GM23338 (cell line): ENCODE results near the gene RIMS3. TPM values are rescaled to one million over a fixed set of nuclear protein-coding genes. Genes with fewer than 3 reads are reported as not detected.

Source experiments
- ATAC-seq: fragments of 200-7000 bp; cut with Tn5 transposase; 3 replicates; pipeline ENCODE4 v1.9.1; 2020
- DNase-seq: peaks from one replicate; pipeline ENCODE4 v3.0.0-alpha.2; 2015; ENCODE audit warnings: low spot score
- H2AFZ ChIP-seq: fragments of 200-600 bp; sonication (generic); 2 replicates; pipeline ENCODE4 v1.8.0; 2016; ENCODE audit warnings: antibody characterized with exemption, mild to moderate bottlenecking, moderate library complexity
- H3F3A ChIP-seq: fragments of 200-600 bp; sonication (generic); replicated peaks from 2 replicates; pipeline ENCODE4 v1.8.0; 2017; ENCODE audit warnings: antibody characterized with exemption, mixed run types, low read depth
- H3K27ac ChIP-seq: fragments of 200-600 bp; sonication (generic); 2 replicates; pipeline ENCODE4 v1.6.1; 2016; ENCODE audit warnings: low read depth
- H3K27me3 ChIP-seq: fragments of 200-600 bp; sonication (generic); 2 replicates; pipeline ENCODE4 v1.8.0; 2016; ENCODE audit warnings: mild to moderate bottlenecking, mixed run types, moderate library complexity; ENCODE audit not compliant: insufficient read depth
- H3K36me3 ChIP-seq: fragments of 200-600 bp; sonication (generic); 2 replicates; pipeline ENCODE4 v1.8.0; 2016; ENCODE audit warnings: mild to moderate bottlenecking; ENCODE audit not compliant: insufficient read depth
- H3K4me1 ChIP-seq: fragments of 200-600 bp; sonication (generic); 2 replicates; pipeline ENCODE4 v1.8.0; 2016; ENCODE audit warnings: mild to moderate bottlenecking, moderate library complexity; ENCODE audit not compliant: insufficient read depth
- H3K4me2 ChIP-seq: fragments of 200-600 bp; sonication (generic); 2 replicates; pipeline ENCODE4 v1.7.1; 2017; ENCODE audit warnings: mixed run types
- H3K4me3 ChIP-seq: fragments of 200-600 bp; sonication (generic); 2 replicates; pipeline ENCODE4 v1.6.1; 2016; ENCODE audit warnings: mixed run types
- H3K79me2 ChIP-seq: fragments of 200-600 bp; sonication (generic); replicated peaks from 2 replicates; pipeline ENCODE4 v1.8.0; 2017; ENCODE audit warnings: mild to moderate bottlenecking; ENCODE audit not compliant: insufficient read depth
- H3K9me2 ChIP-seq: fragments of 200-600 bp; sonication (generic); 2 replicates; pipeline ENCODE4 v1.8.0; 2017; ENCODE audit not compliant: insufficient read depth
- H4K20me1 ChIP-seq: fragments of 200-600 bp; sonication (generic); replicated peaks from 2 replicates; pipeline ENCODE4 v1.8.0; 2017; ENCODE audit warnings: mild to moderate bottlenecking; ENCODE audit not compliant: insufficient read depth
- H3K27ac Mint-ChIP-seq: 2 replicates; pipeline ENCODE4 v1.8.0; 2020; ENCODE audit warnings: inconsistent platforms, mild to moderate bottlenecking, moderate library complexity, mixed read lengths
- H3K27me3 Mint-ChIP-seq: 3 replicates; pipeline ENCODE4 v1.8.0; 2022; ENCODE audit warnings: low read depth, mild to moderate bottlenecking, moderate library complexity, mixed read lengths, inconsistent platforms; ENCODE audit not compliant: insufficient read depth, poor library complexity
- H3K36me3 Mint-ChIP-seq: 3 replicates; pipeline ENCODE4 v1.8.0; 2021; ENCODE audit warnings: low read depth, mild to moderate bottlenecking, inconsistent platforms, moderate library complexity, mixed read lengths
- H3K4me1 Mint-ChIP-seq: 3 replicates; pipeline ENCODE4 v1.8.0; 2020; ENCODE audit warnings: mild to moderate bottlenecking, inconsistent platforms, mixed read lengths
- H3K4me3 Mint-ChIP-seq: 3 replicates; pipeline ENCODE4 v1.8.0; 2021; ENCODE audit warnings: moderate library complexity, mild to moderate bottlenecking, inconsistent platforms, mixed read lengths
- H3K9me3 Mint-ChIP-seq: 3 replicates; pipeline ENCODE4 v1.8.0; 2020; ENCODE audit warnings: moderate library complexity, mild to moderate bottlenecking, inconsistent platforms, mixed read lengths
- CREB1 ChIP-seq: fragments of 250-450 bp; sonication (Bioruptor Pico); IDR thresholded peaks from 2 replicates; pipeline ENCODE4 v1.5.0; 2020; ENCODE audit warnings: low read depth, mild to moderate bottlenecking, moderate library complexity
- CTCF ChIP-seq, 2 experiments: fragments of 200-600 bp in 1 of 2; sonication (generic) in 1 of 2; conservative IDR thresholded peaks; 2 replicates each; pipeline versions ENCODE4 v1.5.1 to v1.6.1; 2016 to 2017; ENCODE audit warnings: antibody characterized with exemption in 2 of 2, low read depth in 2 of 2, mild to moderate bottlenecking in 2 of 2, moderate library complexity in 1 of 2
- ETS1 ChIP-seq: IDR thresholded peaks from 2 replicates; pipeline ENCODE4 v1.6.1; 2016; ENCODE audit warnings: antibody characterized with exemption
- EZH2 ChIP-seq: fragments of 200-600 bp; sonication (generic); IDR thresholded peaks from one replicate; pipeline ENCODE4 v1.8.0; 2017; ENCODE audit warnings: antibody characterized with exemption, mild to moderate bottlenecking, low read depth; ENCODE audit not compliant: unreplicated experiment
- EZH2phosphoT487 ChIP-seq: fragments of 200-600 bp; sonication (generic); IDR thresholded peaks from one replicate; pipeline ENCODE4 v1.8.1; 2018; ENCODE audit warnings: antibody characterized with exemption; ENCODE audit not compliant: unreplicated experiment
- NANOG ChIP-seq: IDR thresholded peaks from 2 replicates; pipeline ENCODE4 v1.6.1; 2016; ENCODE audit warnings: antibody characterized with exemption, borderline replicate concordance
- POLR2AphosphoS5 ChIP-seq: IDR thresholded peaks from 2 replicates; pipeline ENCODE4 v1.6.1; 2016; ENCODE audit warnings: antibody characterized with exemption, low read depth
- STAT1 ChIP-seq: IDR thresholded peaks from one replicate; pipeline ENCODE4 v1.6.1; 2016; ENCODE audit warnings: antibody characterized with exemption; ENCODE audit not compliant: unreplicated experiment
- ZNF114 ChIP-seq: fragments of 250-450 bp; sonication (Bioruptor Pico); IDR thresholded peaks from 2 replicates; pipeline ENCODE4 v1.5.0; 2020; ENCODE audit warnings: mild to moderate bottlenecking, moderate library complexity
- ZNF331 ChIP-seq: fragments of 250-450 bp; sonication (Bioruptor Pico); IDR thresholded peaks from 2 replicates; pipeline ENCODE4 v1.5.0; 2020; ENCODE audit warnings: low read depth, mild to moderate bottlenecking, moderate library complexity
- ZNF462 ChIP-seq: fragments of 250-450 bp; sonication (Bioruptor Pico); IDR thresholded peaks from 2 replicates; pipeline ENCODE4 v1.5.0; 2020; ENCODE audit warnings: mild to moderate bottlenecking, moderate library complexity
- polyA plus RNA-seq: library from polyadenylated mRNA; unstranded; fragments of >200 nt; fragmentation: Nextera tagmentation; extraction: Ambion mirVana; gene quantifications from 2 replicates; pipeline ENCODE4 v1.2.1, GENCODE V29; 2016
- total RNA-seq: library from RNA; depleted of rRNA; stranded (reverse); fragments of >200 nt; shearing (Covaris generic); gene quantifications from 2 replicates; pipeline ENCODE4 v1.2.3, GENCODE V29; 2014

The RIMS3 gene
- total and polyA plus RNA-seq, 2 experiments from 2014 or later: 8.7 to 27.2 TPM

DNA sequence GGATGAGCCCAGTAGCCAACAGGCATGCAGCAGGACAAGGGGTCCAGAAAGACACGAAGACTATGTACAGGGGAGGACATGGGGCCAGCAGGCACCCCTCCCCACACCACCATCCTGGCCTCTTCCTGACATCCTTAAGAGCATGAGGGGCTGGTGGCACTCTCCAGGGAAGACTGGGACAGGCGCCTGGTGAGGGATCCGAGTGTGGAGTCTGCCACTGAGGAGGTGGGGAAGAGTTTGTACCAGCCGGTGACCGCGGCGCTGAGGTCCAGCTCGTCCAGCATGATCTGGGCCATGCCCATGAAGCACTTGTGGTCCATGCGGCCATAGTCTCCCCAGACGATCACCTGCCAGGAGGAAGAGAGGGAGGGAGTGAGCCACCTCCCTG is 39.1 kb downstream of the RIMS3 start:
- ATAC-seq: no peak

GRCh38 chr1:40625476-40626382 is 39.8 kb downstream of the RIMS3 start:
- no peak overlapping the region for H2AFZ ChIP-seq
- Mint-ChIP-seq H3K4me1 (no peaks in the 10 kb centered on the region), H3K36me3 (no peaks in the 10 kb centered on the region; the same call in 2 of the 3 replicates), H3K27me3 (peaks cover 7% of the 10 kb centered on the region), H3K9me3 (no peaks in the 10 kb centered on the region), H3K27ac (no peak overlapping the region), H3K4me3 (no peak overlapping the region)
- DNase-seq: no peak
- no peaks in the 10 kb centered on the region for H3K4me1 ChIP-seq
- no peak for TF ChIP-seq ZNF462
- TF ChIP-seq STAT1: no peak
- TF ChIP-seq CREB1 (CRISPR knock-in tag): no peak
- no peak for TF ChIP-seq ETS1
- no peak for TF ChIP-seq NANOG
- no peak for TF ChIP-seq EZH2
- TF ChIP-seq POLR2AphosphoS5: no peak
- no peak for TF ChIP-seq CTCF (conservative IDR thresholded peaks at IDR 0.05; ENCODE audit: low read depth in 2 of 2)
- H4K20me1 ChIP-seq: no peaks in the 10 kb centered on the region
- H3K27ac ChIP-seq: no peak overlapping the region
- H3K9me2 ChIP-seq: peaks cover 3% of the 10 kb centered on the region; the same call in 1 of the 2 replicates
- no peaks in the 10 kb centered on the region for H3F3A ChIP-seq
- ATAC-seq: no peak
- H3K4me3 ChIP-seq: no peak overlapping the region
- no peaks in the 10 kb centered on the region for H3K27me3 ChIP-seq
- no peaks in the 10 kb centered on the region for H3K79me2 ChIP-seq
- H3K36me3 ChIP-seq: no peaks in the 10 kb centered on the region
- no peak overlapping the region for H3K4me2 ChIP-seq

More for the DNA sequence above, 39.1 kb downstream of the RIMS3 start:
- Histone ChIP-seq H3K4me2 (no peak overlapping the region), H3K4me3 (no peak overlapping the region), H3F3A (no peaks in the 10 kb centered on the region), H3K36me3 (no peaks in the 10 kb centered on the region), H3K9me2 (peaks cover 3% of the 10 kb centered on the region; the same call in 1 of the 2 replicates), H3K27ac (no peak overlapping the region), H3K79me2 (no peaks in the 10 kb centered on the region), H3K27me3 (no peaks in the 10 kb centered on the region), H3K4me1 (no peaks in the 10 kb centered on the region), H4K20me1 (no peaks in the 10 kb centered on the region), H2AFZ (no peak overlapping the region)
- no peak for DNase-seq
- Mint-ChIP-seq H3K36me3 (no peaks in the 10 kb centered on the region; the same call in 2 of the 3 replicates), H3K9me3 (no peaks in the 10 kb centered on the region), H3K4me3 (no peak overlapping the region), H3K27ac (no peak overlapping the region), H3K27me3 (peaks cover 7% of the 10 kb centered on the region), H3K4me1 (no peaks in the 10 kb centered on the region)
- TF ChIP-seq ZNF331 (no peak), ZNF114 (CRISPR knock-in tag) (no peak), EZH2phosphoT487 (no peak)
